Tongue (tissue), 2 donors: ENCODE data around the gene FAAP100. TPM values are rescaled to one million over a fixed set of nuclear protein-coding genes. Genes with fewer than 3 reads are reported as not detected.

Experiments used
- small RNA-seq: library from RNA; depleted of rRNA; stranded (forward); fragments of <200 nt; gene quantifications from one replicate; pipeline ENCODE3, GENCODE V24; 2014; ENCODE audit warnings: low replicate concordance
- total RNA-seq: library from RNA; depleted of rRNA; stranded (reverse); fragments of >200 nt; gene quantifications from one replicate; pipeline ENCODE4 v1.2.3, GENCODE V29; 2014

The FAAP100 gene
- total RNA-seq, 1 donor from 2014 or later = 17.8 TPM

Small RNA genes within 50 kb of the gene (small RNA-seq; reads per million reads assigned to genes)
- gene RF00019 = not detected

Other genes with a start within 250 kb of the FAAP100 start
- 13.7 TPM for gene BAHCC1, start 156.9 kb downstream of the FAAP100 start, total RNA-seq
- gene ACTG1, start 39.6 kb downstream of the FAAP100 start, total RNA-seq = 1,628 TPM
- gene FSCN2, start 24.0 kb downstream of the FAAP100 start, total RNA-seq = 1.7 TPM
- gene NPLOC4, start 84.8 kb upstream of the FAAP100 start, total RNA-seq = 50.7 TPM
- 1.0 TPM for gene TSPAN10, start 84.8 kb upstream of the FAAP100 start, total RNA-seq
- gene PDE6G, start 104.2 kb upstream of the FAAP100 start, total RNA-seq = not detected
- 6.3 TPM for gene OXLD1, start 114.3 kb upstream of the FAAP100 start, total RNA-seq
- 5.6 TPM for gene CCDC137, start 114.4 kb upstream of the FAAP100 start, total RNA-seq
- gene ARL16, start 131.4 kb upstream of the FAAP100 start, total RNA-seq = 32.1 TPM
- gene HGS, start 131.7 kb upstream of the FAAP100 start, total RNA-seq = 31.7 TPM
- 12.2 TPM for gene MRPL12, start 151.0 kb upstream of the FAAP100 start, total RNA-seq
- 10.6 TPM for gene SLC25A10, start 159.9 kb upstream of the FAAP100 start, total RNA-seq